Measurements from ENCODE around the gene CLSTN3. TPM values are rescaled to one million over a fixed set of nuclear protein-coding genes. Genes with fewer than 3 reads are reported as not detected.

CLSTN3 gene
- polyA plus RNA-seq, 1 of the 3 experiments (the other 2 are of a cell fraction), result 12.7 TPM

GRCh38 chr12:7099290-7099996, 30.7 kb upstream of the CLSTN3 start:
- no peaks in the 10 kb centered on the region for H3K4me1 ChIP-seq (ENCODE audit: control insufficient read depth in 1 of 2, insufficient read depth in 2 of 2, low read depth in 1 of 2, low read length in 1 of 2)
- H3K27me3 ChIP-seq (ENCODE audit: insufficient read depth), result no peaks in the 10 kb centered on the region
- no peaks in the 10 kb centered on the region for H4K20me1 ChIP-seq (ENCODE audit: insufficient read depth)
- no peak for DNase-seq
- no peaks in the 10 kb centered on the region for H3F3A ChIP-seq (replicated peaks; ENCODE audit: insufficient read depth)
- ChIA-PET CTCF (interaction anchor here (0.6 to 2.1 kb wide), 4 partner anchors 9 to 155 kb away, joined by 3 to 10 read pairs (median 7); partner anchors contain the start of gene C1RL), POLR2A (no interaction called here)
- H3K4me2 ChIP-seq, result no peak overlapping the region
- TF ChIP-seq MXI1 (IDR thresholded peaks at IDR 0.05; ENCODE audit: low read depth, low read length), result no peak
- no peak for TF ChIP-seq JUND (IDR thresholded peaks at IDR 0.05)
- TF ChIP-seq GATA2 (CRISPR knock-in tag; IDR thresholded peaks at IDR 0.05), result no peak
- no peaks in the 10 kb centered on the region for H3K9me2 ChIP-seq
- no peaks in the 10 kb centered on the region for H3K9me3 ChIP-seq
- H3K27ac ChIP-seq (ENCODE audit: low read depth in 2 of 2, low read length in 1 of 2), result no peak overlapping the region
- H3K79me2 ChIP-seq (ENCODE audit: insufficient read depth), result no peaks in the 10 kb centered on the region
- no peaks in the 10 kb centered on the region for H3K36me3 ChIP-seq (replicated peaks in 1 of 2; ENCODE audit: control insufficient read depth in 1 of 2, insufficient read depth in 2 of 2, low read length in 1 of 2)
- no peak overlapping the region for H3K4me3 ChIP-seq (ENCODE audit: low read depth in 2 of 2, low read length in 1 of 2)
- 75% methylated on average over 9 of the region's 9 CpGs for WGBS (ENCODE audit: low lambda C conversion rate)
- H3K9ac ChIP-seq, result no peak overlapping the region
- no peak overlapping the region for H2AFZ ChIP-seq (ENCODE audit: low read depth)

- WGBS (ENCODE audit: low lambda C conversion rate), result 77% methylated on average over 4 of the region's 4 CpGs
- TF ChIP-seq POLR2AphosphoS5 (IDR thresholded peaks at IDR 0.05; ENCODE audit: low read depth, low read length) (no peak), NFIC (IDR thresholded peaks at IDR 0.05; ENCODE audit: borderline replicate concordance) (no peak), FOXM1 (IDR thresholded peaks at IDR 0.05; ENCODE audit: low read depth) (no peak), CHD2 (IDR thresholded peaks at IDR 0.05; ENCODE audit: low read length, partially characterized antibody) (no peak), ZBTB33 (IDR thresholded peaks at IDR 0.05; ENCODE audit: borderline replicate concordance, low read depth) (no peak), USF2 (IDR thresholded peaks at IDR 0.05; ENCODE audit: borderline replicate concordance, low read depth, low read length) (no peak)
- no peaks in the 10 kb centered on the region for H3F3A ChIP-seq (replicated peaks; ENCODE audit: insufficient read depth)
- no peak overlapping the region for H3K9ac ChIP-seq
- no peak overlapping the region for H3K4me2 ChIP-seq
- no peak overlapping the region for H3K4me3 ChIP-seq (ENCODE audit: low read depth in 2 of 2, low read length in 1 of 2)
- H3K36me3 ChIP-seq (replicated peaks in 1 of 2; ENCODE audit: control insufficient read depth in 1 of 2, insufficient read depth in 2 of 2, low read length in 1 of 2), result no peaks in the 10 kb centered on the region
- H2AFZ ChIP-seq (ENCODE audit: low read depth), result no peak overlapping the region
- no peaks in the 10 kb centered on the region for H4K20me1 ChIP-seq (ENCODE audit: insufficient read depth)
- ChIA-PET POLR2A (no interaction called here), CTCF (interaction anchor here (1.0 to 2.1 kb wide), 3 partner anchors 9 to 156 kb away, joined by 6 to 10 read pairs (median 8); partner anchors contain the start of gene C1RL)
- H3K27ac ChIP-seq (ENCODE audit: low read depth in 2 of 2, low read length in 1 of 2), result no peak overlapping the region
- H3K4me1 ChIP-seq (ENCODE audit: control insufficient read depth in 1 of 2, insufficient read depth in 2 of 2, low read depth in 1 of 2, low read length in 1 of 2), result no peaks in the 10 kb centered on the region
- no peaks in the 10 kb centered on the region for H3K79me2 ChIP-seq (ENCODE audit: insufficient read depth)
- H3K9me3 ChIP-seq, result no peaks in the 10 kb centered on the region
- no peaks in the 10 kb centered on the region for H3K9me2 ChIP-seq
- H3K27me3 ChIP-seq (ENCODE audit: insufficient read depth), result no peaks in the 10 kb centered on the region
- no peak for DNase-seq
Observed at GRCh38 chr12:7100239-7100638, 29.9 kb upstream of the CLSTN3 start.

All from SK-N-SH (cell line).